ENCODE data around the gene FGFRL1.

Gene FGFRL1

GRCh38 chr4:1009542-1010394 is 1.7 kb upstream of the FGFRL1 start:
- DNase-seq: no peak

- DNase-seq: no peak
These were observed 918 bp upstream of the FGFRL1 start for GRCh38 chr4:1010395-1011021.

- no peak for DNase-seq
These were observed 224 bp downstream of the FGFRL1 start for GRCh38 chr4:1011666-1012033.

GRCh38 chr4:1012034-1012739 is 761 bp downstream of the FGFRL1 start:
- DNase-seq: no peak

- DNase-seq: no peak
These were observed 2.0 kb downstream of the FGFRL1 start for GRCh38 chr4:1013225-1014073.

- DNase-seq: no peak
These were observed 3.1 kb downstream of the FGFRL1 start for GRCh38 chr4:1014291-1015167.

- no peak for DNase-seq
These were observed 3.8 kb downstream of the FGFRL1 start for GRCh38 chr4:1015179-1015578.

- no peak for DNase-seq
These were observed 4.3 kb downstream of the FGFRL1 start for GRCh38 chr4:1015746-1016145.

GRCh38 chr4:1017211-1017610 is 5.8 kb downstream of the FGFRL1 start:
- DNase-seq: no peak

- no peak for DNase-seq
These were observed 6.3 kb downstream of the FGFRL1 start for GRCh38 chr4:1017706-1018105.

- no peak for DNase-seq
These were observed 7.0 kb downstream of the FGFRL1 start for GRCh38 chr4:1018147-1019020.

- no peak for DNase-seq
These were observed 7.9 kb downstream of the FGFRL1 start for GRCh38 chr4:1019320-1019719.

GRCh38 chr4:1019729-1020470 is 8.5 kb downstream of the FGFRL1 start:
- no peak for DNase-seq

GRCh38 chr4:1021386-1022050 is 10.1 kb downstream of the FGFRL1 start:
- no peak for DNase-seq

- no peak for DNase-seq
These were observed 10.8 kb downstream of the FGFRL1 start for GRCh38 chr4:1022051-1022738.

- no peak for DNase-seq
These were observed 11.3 kb downstream of the FGFRL1 start for GRCh38 chr4:1022739-1023066.

- DNase-seq: no peak
These were observed 11.7 kb downstream of the FGFRL1 start for GRCh38 chr4:1023075-1023640.

GRCh38 chr4:1023895-1024740 is 12.7 kb downstream of the FGFRL1 start:
- DNase-seq: no peak
